GM12801 (cell line): Measurements from ENCODE around the gene NSUN2.

Experiments used
- CTCF ChIP-seq: IDR thresholded peaks from one replicate; pipeline ENCODE4 v1.5.1; 2011; ENCODE audit warnings: control low read depth; ENCODE audit not compliant: insufficient read length; ENCODE audit errors: extremely low read depth

NSUN2 gene

DNA sequence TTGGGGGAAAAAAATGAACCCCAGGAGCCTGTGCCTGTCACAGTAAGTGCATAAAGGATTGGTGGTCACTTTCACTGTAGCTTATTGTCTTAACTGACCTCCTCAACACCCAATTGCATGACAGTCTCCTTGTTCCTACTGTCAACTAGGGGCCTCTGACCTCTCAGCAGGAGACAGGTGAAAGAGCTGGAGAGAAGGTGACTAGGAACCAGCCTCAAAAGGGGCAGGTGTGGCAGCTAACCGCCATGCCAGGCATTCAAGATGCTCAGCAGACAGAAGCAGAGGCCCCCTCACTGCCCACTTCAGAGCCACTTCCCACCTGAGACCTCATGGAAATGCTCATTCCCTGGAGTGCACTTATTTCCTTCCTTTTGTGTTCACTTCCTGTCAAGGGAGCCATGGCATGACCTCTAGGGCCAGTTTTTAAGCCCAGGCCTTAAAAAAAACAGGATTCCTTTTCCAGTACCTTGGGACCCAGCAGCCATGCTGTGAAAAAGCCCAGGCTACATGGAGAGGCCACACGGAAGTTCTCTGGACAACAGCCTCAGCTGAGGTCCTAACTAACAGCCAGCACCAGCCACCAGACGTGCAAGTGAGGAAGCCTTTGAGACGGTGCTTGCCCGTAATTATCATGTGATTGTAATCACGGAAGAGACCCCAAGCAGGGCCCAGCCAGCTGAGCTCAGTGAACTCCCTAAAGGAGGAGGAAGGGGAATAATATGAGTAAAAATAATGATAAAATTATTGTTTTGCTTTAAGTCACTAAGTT, 74.9 kb downstream of the NSUN2 start:
- TF ChIP-seq CTCF, result no peak

DNA sequence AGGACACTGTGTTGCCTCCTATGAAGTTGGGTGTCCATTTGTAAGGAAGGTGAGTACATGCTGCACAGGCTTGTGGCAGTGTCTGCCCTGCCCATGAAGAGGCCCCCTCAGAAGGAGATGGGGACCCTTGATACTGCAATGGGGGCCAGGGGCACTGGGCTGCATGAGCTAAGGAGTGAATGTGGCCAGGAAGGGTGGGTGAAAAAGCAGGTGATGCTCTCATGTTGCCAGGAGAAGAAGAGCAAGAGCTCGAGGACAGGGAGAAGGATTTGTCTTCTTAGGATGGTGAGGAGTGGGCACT, 76.1 kb downstream of the NSUN2 start:
- no peak for TF ChIP-seq CTCF

- TF ChIP-seq CTCF, result no peak
Observed at GRCh38 chr5:6556089-6556801, 76.6 kb downstream of the NSUN2 start.

DNA sequence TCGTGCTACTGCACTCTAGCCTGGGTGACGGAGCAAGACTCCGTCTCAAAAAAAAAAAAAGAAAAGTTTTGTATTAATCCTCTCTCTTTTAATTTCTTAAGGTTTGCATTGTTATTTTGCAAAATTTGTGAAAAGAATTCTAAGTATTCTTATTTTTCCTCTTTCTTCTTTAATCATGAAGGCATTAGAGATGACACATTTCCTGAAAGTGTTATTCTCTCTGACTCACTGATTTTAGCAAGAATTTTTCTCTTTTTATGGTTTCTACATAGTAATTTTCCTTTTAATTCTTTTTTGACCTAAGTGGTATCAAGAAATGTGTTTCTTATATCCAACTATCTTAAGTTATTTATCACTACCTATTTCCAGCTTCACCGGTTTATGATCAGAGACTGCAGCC, 78.0 kb downstream of the NSUN2 start:
- no peak for TF ChIP-seq CTCF

DNA sequence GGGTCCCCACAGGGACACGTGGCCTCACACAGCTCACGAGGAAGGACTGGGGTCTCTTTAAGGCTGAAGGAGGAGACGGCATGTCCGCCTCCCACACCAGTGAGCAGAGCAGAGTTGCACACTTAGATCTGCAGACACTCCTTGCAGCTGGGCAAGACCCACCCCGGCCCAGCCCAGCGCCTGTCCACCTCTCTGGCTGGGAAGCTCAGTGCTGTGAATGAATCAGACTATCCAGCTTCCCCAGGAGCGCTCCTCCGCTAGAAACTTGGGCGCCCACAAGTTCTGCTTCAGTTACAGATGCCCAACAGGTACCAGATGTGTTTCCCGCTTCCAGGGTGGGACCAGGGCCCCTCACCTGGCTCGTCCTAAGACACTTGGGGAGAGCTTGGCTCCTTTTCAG, 78.9 kb downstream of the NSUN2 start:
- TF ChIP-seq CTCF, result no peak

DNA sequence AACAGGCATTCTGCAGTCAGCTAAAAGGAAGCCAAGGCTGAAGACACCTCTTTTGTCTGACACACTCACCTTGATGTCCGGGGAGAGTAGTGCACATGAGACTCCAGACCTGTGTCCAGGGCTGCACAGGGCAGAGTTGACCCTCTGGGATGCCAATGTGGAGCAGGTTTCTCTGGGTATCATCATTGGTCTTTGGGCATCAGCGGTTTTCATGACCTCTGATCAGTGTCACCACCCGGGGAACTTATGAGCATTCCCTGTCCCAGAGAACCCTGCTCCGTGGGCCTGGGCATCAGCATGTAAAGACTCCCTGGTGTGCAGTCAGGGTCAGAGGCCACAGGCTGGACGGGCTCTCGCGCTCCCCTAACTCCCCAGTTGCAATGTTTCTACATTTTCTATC, 80.2 kb downstream of the NSUN2 start:
- TF ChIP-seq CTCF, result no peak

DNA sequence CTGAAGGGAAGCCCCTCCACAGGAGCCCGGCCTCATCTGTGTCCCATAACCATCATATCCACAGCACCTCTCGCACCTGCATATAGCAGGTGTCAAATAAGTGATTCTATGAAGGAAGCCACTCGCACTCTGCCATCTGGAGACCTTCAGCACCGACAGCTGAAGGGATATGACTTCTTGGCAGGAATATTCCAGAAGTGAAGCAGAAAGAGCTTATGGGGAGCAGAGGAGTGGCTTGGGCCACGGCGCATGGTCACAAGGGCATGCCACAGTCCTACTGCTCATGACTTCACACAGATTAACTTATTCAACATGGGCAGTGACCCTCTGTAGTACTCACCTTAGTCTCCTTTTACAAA, 80.9 kb downstream of the NSUN2 start:
- no peak for TF ChIP-seq CTCF
